ENCODE measurements around the gene CCDC192. TPM values are rescaled to one million over a fixed set of nuclear protein-coding genes. Genes with fewer than 3 reads are reported as not detected.

The CCDC192 gene
- total RNA-seq, 1 donor from 2014 or later: 2.1 TPM

DNA sequence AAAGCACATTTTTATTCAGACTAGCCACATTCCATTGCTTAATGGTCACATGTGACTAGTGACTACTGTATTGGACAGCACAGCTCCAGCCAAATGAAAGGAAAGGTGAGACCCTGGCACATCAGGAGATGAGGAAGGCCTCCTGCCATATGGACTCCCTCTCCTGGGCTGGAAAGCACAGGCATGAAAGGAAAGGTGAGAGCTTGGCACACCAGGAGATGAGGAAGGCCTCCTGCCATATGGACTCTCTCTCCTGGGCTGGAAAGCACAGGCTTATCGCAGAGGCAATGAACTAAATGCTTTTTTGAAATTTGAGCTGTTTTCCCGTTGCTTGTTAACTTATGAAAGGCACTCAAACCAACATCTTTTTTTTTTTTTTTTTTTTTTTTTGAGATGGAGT, 235.6 kb downstream of the CCDC192 start:
- Mint-ChIP-seq H3K4me1 (peaks cover 12% of the 10 kb centered on the region), H3K27me3 (ENCODE audit: low read depth) (no peaks in the 10 kb centered on the region), H3K9me3 (no peaks in the 10 kb centered on the region), H3K4me3 (no peak overlapping the region), H3K27ac (no peak overlapping the region), H3K36me3 (no peaks in the 10 kb centered on the region)
- no peak for DNase-seq (ENCODE audit: low spot score in 2 of 2, unreplicated experiment in 2 of 2)
- TF ChIP-seq CTCF (IDR thresholded peaks at IDR 0.05; ENCODE audit: unreplicated experiment): no peak

- Mint-ChIP-seq H3K27ac (no peak overlapping the region), H3K9me3 (no peaks in the 10 kb centered on the region), H3K36me3 (no peaks in the 10 kb centered on the region), H3K4me3 (no peak overlapping the region), H3K27me3 (ENCODE audit: low read depth) (no peaks in the 10 kb centered on the region), H3K4me1 (peaks cover 12% of the 10 kb centered on the region)
- DNase-seq (ENCODE audit: low spot score in 2 of 2, unreplicated experiment in 2 of 2): no peak
- TF ChIP-seq CTCF (IDR thresholded peaks at IDR 0.05; ENCODE audit: unreplicated experiment): no peak
These were observed 237.7 kb downstream of the CCDC192 start for GRCh38 chr5:127940854-127941253.

- no peaks in the 10 kb centered on the region for H3K27me3 Mint-ChIP-seq (ENCODE audit: low read depth)
- H3K4me3 Mint-ChIP-seq: no peak overlapping the region
- no peak overlapping the region for H3K27ac Mint-ChIP-seq
- TF ChIP-seq CTCF (IDR thresholded peaks at IDR 0.05; ENCODE audit: unreplicated experiment): no peak
- peaks cover 6% of the 10 kb centered on the region for H3K4me1 Mint-ChIP-seq
- no peaks in the 10 kb centered on the region for H3K36me3 Mint-ChIP-seq
- no peak for DNase-seq (ENCODE audit: low spot score in 2 of 2, unreplicated experiment in 2 of 2)
- H3K9me3 Mint-ChIP-seq: no peaks in the 10 kb centered on the region
These were observed 238.5 kb downstream of the CCDC192 start for GRCh38 chr5:127941646-127942045.

GRCh38 chr5:127942246-127943060, 239.3 kb downstream of the CCDC192 start:
- Mint-ChIP-seq H3K36me3 (no peaks in the 10 kb centered on the region), H3K4me3 (no peak overlapping the region), H3K4me1 (peaks cover 6% of the 10 kb centered on the region), H3K27me3 (ENCODE audit: low read depth) (no peaks in the 10 kb centered on the region), H3K27ac (no peak overlapping the region), H3K9me3 (no peaks in the 10 kb centered on the region)
- DNase-seq (ENCODE audit: low spot score in 2 of 2, unreplicated experiment in 2 of 2): no peak
- TF ChIP-seq CTCF (IDR thresholded peaks at IDR 0.05; ENCODE audit: unreplicated experiment): no peak

DNA sequence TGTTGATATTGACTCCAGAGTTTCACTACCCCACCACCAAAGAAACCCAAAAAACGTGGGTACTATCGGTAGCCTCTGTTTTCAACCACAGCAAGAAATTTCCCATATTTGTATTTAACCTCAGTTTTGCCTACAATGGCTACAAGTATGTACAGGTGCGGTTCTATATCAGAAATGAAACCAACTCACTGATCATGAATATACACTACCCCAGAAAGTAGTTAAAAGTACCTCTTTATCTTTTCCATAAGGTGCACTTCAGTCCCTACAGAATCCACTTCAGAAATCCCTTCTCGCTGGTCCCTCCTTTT, 239.8 kb downstream of the CCDC192 start:
- Mint-ChIP-seq H3K27ac (no peak overlapping the region), H3K4me1 (peaks cover 6% of the 10 kb centered on the region), H3K27me3 (ENCODE audit: low read depth) (no peaks in the 10 kb centered on the region), H3K9me3 (no peaks in the 10 kb centered on the region), H3K36me3 (no peaks in the 10 kb centered on the region), H3K4me3 (no peak overlapping the region)
- TF ChIP-seq CTCF (IDR thresholded peaks at IDR 0.05; ENCODE audit: unreplicated experiment): no peak
- DNase-seq (ENCODE audit: low spot score in 2 of 2, unreplicated experiment in 2 of 2): no peak

Data from mesothelial cell of epicardium (in vitro differentiated cells).